Cerebellar cortex (tissue), 1 donor: Measurements from ENCODE around the gene JAKMIP1.
A peak's percentile ranks its signal among the peaks of the same experiment; 100 is the strongest.

Source experiments
- DNase-seq: peaks from one replicate; pipeline ENCODE4 v3.0.0-alpha.2; 2015; ENCODE audit warnings: low spot score

JAKMIP1 gene

DNA sequence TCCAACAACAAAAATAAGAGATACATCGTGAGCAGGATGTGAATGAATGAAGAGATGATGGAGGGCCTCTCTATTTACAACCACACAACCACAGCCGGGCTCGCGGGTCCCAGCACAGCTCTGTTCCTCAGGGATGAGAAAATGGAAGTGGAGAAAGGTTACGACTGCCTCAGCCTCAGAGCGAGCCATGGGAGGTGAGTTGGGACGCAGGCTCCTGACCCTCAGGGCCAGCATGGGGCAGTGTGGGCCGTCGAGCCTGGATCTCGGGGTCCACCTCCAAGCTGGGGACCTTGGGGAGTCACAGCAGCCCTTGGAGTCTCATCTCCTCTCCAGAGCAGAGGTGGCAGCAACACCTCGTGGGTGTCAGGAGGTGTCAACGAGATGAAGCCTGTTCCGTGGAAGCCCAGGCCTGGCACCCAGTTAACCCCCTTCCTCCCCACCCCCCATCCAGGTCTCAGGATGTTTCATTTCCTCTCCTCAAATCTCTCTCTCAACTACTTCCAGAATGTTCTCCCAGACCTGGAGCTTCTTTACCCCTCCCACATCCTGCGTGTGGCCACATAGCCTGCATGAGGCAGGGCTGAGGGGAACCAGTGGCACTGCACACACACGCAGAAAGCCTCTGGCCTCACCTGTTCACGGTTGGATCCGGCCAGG lies 208.1 kb downstream of the JAKMIP1 start:
- DNase-seq: no peak

DNA sequence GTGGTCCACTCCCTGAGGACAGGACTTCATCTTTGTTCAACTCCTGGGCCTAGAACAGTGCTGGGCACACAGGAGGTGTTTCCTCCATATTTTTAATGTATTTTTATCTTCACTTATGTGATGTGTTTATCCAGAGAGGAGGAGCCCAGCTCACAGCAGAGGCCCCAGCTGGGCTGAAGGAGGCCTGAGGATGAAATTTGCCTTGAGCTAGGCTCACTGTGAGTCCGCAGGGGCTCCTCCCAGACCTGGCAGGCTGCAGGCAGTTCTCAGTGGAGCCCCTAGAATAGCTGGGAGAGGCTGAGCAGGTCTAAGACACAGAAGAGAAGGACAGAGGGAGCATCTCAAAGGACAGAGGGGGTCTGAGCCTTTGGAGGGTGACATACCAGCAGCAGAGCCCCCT lies 208.9 kb downstream of the JAKMIP1 start:
- DNase-seq: no peak

DNA sequence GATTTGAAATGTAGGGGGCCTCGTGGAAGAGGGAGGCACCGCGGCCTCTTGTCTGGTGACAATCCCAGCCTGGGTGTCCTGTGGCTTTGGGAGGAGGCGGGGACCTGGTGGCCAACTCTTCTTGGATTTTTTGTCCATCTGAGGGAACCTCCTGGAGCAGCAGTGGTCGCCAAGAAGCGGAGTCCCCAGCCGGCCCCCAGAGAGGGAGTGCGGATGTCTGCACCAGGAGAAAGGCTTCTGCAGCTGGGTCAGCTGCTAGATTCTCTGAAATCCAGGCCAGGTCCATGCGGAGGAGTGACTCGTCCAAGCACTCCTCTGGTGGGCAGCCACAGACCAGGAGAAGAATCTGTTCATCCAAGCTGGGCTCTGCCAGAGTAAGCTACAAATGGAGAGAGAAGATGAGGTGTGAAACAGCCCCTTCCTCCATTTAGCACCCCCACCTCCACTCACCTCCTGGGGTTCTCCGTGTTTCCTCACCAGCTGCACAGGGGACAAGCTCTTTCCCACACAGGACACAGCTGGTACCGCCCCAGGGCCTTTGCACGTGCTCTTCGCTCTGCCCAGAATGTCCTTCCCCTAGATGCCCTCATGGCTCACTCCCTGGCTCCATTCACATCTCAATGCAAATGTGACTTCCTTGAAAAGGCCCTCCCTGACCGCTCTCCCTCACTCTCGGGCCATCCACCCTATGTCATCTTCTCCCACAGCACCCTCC lies 209.7 kb downstream of the JAKMIP1 start:
- DNase-seq: no peak

DNA sequence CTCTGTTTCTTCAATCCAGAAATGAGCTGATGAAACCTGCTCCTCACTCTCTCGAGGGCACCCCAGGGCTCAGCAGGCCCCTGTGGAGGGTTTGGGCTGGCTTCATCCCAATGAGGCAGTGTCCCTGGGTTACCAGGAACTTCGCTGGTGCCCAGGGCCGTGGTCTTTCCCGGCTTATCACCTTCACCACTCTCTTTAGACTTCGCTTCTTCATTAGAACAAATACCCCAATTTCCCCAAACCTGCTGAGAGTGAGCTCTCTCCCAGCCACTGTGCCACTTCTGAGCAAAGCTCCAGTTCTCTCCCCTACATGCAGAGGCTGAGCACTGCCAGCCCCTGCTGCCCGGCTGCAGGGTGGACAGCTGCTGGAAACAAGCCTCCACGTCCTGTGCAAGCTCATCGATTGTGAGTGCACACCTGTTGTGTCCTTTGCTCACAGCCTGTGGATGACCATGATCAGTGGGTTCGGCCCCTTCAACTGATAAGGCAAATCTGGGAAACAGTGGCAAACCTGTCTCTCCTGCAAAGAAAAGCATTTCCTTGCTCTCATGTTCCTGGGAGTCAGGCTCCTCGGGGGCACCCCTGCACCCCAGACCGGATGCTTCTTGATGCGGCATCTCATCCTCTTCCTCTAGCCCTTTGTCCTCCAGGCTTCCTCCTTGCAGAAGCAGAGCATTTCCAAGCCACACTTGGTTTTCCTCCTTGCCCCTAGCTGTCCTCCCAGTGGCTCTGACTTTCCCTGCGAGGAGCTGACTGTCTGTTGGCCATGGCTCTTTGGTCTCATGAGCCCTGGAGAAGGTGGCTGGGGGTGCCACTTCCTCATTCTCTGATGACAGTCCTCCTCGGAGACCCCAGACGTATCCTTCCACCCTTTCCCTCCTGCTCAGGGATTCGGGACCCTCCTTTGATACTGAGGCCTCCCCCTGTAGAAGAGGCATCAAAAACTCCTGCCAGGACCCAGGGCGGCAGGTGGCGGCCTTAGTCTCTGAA lies 210.8 kb downstream of the JAKMIP1 start:
- DNase-seq: no peak

DNA sequence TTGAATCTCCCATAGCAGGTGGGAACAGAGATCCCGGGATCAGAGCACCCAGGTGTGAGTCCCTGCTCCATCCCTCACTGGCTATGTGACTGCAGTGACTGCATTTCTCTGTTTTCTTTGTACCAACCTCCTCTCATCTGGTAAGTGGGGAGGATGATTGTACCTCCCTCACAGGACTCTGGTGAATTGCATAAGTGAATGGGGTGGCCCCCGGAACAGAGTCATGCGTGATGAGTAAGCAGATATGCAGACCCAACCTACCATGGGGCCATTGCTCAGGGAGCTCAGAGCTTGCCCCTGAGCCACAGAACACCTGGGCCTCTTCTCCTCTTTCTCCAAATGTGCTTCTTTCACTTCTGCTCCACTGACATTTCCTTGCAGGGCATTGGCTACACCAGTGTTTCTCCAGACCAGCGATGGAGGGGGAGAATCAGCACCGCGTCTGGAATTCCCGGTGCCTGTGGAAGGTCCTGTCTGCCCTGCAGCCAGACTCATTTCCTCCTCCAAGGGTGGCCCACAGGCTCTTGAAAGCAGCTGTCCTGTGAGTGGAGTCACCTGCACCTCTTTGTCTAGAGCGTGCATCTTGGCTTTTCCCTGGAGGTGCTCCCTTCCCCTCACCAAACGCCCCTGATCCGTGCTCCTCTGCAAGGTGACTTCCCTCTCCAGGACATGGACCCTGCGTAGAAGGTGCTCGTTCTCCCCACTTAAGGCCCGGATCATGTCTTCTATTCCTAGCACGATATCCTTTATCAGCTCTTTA lies 212.1 kb downstream of the JAKMIP1 start:
- DNase-seq: no peak

DNA sequence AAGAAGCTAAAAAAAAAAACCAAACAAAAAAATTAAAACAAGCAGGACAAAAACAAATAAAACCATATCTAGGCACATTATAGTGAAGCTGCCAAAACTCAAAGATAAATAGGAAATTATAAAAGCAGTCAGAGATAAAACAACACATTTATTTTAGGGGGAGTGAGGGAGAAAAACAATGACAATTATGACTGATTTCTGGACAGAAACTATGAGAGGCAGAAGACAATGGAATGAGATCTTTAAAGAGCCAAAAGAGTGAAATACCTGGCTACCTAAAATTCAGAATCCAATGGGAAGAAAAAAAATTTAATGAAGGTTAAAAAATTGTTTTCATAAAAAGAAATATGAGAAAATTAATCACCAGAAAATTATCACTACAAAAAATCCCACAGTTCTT lies 215.5 kb downstream of the JAKMIP1 start:
- no peak for DNase-seq

DNA sequence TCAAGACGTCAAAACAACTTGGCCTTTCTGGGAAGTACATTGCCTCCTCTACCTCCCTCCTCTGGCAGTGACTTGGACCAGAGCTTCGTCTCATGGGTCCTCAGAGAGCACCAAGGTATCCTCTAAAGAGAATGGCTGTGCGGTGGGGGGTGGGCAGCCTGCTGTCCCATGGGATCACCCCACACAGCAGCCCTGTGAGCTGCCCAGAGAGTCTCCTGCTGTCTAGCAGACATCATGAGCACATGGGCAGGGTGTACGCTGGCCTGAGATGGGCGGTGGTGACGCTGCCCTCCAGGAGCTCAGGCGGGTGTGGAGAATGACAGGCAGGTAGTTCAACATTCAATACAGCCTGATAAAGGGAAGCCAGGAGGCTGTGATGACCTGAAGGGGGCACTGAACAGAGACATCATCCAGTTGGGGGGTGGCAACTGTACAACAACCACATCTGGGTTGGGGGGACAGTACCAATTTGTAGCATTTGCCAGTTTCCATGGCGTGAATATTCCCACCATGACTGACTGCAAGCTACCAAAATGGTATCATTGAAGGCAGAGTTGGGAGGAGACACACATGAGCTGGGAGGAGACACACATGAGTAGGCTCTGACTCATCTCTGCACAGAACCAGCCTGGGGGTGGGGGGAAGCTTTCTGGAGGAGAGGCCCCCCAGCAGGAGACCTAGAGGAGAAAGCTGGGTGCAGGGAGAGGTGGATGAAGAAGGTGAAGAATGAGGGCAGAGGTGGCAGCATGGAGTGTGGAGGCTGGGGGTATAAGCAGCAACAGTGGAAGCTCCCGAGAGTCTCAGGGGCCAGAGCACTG lies 218.0 kb downstream of the JAKMIP1 start:
- no peak for DNase-seq

DNA sequence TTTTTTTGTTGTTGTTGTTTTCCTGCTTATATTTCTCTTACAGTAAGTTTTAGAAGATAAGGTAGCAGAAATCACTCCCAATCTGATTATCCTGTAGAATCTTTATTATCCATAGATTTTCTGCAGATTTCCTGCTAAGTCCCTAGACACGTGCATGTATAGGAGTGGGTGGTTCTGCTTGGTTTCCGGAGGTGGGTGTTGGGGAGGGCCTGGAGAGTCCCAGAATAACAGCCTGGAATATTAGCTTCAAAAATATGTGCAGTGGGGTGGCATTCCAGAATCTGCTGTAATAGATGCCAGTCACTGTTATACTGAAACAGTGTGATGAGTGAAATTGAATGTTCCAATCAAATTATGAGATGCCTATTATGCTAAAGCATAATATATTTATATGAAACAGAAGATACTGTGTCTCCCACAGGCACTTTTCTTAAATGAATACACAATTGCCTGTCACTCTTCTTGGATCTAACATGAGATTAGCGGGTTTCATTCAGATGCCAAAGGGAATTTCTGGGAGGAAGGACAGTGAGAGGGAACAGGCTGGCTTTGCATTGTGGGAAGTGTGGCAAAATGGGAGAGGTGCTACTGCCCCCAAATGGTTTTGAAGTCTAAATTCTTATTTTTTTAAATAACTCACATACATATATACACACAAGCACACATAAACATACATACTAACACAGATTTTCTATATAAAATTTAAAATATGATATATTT lies 219.8 kb downstream of the JAKMIP1 start:
- DNase-seq: peak; percentile 43

DNA sequence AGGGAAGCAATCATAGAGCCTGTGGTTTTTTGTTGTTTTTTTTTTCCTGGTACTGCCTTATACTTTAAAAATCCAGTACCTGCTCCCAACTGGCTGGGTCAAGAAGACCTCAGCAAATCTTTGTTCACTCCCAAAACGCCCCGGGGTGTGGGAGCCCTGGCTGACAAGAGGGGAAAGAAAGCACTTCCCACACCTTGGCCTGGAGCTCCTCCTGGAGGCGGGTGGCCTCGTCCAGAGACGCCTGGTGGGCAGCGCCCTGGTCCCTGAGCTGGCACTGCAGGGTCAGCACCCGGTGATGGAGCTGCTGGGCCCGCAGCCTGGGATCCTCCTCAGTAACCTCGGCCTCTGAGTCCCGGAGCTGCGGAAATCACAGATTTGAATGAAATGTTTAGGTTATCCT lies 220.4 kb downstream of the JAKMIP1 start:
- no peak for DNase-seq

DNA sequence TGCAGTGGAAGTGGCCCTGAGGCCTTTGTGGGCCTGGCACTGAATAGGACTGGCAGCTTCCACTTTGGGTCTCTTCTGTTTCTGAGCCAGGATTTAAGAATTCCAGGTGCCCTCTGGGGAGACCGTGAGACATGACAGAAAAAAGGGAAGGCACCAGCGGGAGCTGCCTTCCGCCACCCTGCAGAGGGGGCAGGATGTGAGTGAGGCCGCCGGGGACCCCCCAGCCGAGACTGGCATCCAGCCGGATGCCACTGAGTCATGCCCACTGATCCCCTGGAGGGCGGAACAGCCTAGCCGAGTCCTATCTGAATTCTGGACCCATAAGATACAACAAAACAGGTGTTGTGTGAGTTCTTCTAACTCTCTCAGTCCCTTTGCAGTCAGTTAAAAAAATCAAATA lies 223.4 kb downstream of the JAKMIP1 start:
- DNase-seq: no peak

DNA sequence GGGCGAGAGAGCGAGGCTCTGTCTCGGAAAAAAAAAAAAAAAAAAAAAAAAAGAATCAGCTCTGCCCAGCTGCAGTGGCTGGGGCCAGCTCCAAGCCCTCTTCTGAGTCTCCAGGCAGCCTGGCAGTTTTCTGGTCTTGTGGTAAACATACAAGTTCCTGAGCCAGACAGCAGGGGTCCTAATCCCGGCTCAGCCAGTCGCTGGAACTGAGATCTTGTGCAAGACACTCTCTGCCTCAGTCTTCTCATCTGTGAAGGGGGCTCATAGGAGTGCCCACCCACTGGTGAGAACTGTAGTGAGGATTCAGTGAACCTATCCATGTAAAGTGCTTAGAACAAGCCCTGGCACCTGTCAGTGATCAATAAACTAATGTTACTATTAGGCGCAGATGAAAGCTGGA lies 223.9 kb downstream of the JAKMIP1 start:
- no peak for DNase-seq
